Measurements from ENCODE around the gene LCN10. TPM values are rescaled to one million over a fixed set of nuclear protein-coding genes. Genes with fewer than 3 reads are reported as not detected.

Gene LCN10
- total and polyA plus RNA-seq, 2 of the 13 experiments (the other 11 are each of a cell fraction or from before 2014, with no cell fraction given) = 0.53 to 0.61 TPM

DNA sequence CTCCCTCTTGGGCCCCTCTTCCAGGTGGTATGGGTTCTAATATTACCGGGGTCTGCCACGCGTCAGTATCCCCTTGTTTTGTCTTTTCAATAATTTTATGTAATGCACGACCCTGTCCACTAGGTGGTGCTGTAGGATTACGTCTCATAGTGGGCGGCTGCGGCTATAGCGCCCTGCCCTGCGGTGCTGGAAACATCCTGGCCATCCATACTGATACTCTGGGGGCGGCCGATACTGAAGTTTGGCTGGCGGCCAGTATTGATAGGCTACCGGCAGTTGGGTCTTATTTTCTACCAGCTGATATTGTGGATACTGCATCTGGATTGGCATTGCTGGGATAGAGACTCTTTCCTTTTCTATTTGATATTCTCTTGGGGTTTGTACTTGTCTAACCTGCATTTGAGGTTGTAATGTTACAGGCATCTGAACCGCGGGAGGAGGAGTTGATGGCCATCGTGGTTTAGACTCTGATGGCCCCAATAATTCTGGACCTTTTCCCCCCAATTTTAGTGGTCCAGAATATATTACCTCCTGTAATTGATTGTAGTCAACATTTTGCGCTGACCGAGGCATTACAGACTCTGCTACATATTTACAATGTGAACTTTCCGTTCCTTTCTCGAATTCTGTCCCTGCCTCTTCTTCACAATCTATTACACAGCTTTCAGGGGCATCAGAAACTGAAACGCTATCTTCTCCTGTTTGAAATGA, 45.1 kb upstream of the LCN10 start (continued):
- TF ChIP-seq, protein P1, sequence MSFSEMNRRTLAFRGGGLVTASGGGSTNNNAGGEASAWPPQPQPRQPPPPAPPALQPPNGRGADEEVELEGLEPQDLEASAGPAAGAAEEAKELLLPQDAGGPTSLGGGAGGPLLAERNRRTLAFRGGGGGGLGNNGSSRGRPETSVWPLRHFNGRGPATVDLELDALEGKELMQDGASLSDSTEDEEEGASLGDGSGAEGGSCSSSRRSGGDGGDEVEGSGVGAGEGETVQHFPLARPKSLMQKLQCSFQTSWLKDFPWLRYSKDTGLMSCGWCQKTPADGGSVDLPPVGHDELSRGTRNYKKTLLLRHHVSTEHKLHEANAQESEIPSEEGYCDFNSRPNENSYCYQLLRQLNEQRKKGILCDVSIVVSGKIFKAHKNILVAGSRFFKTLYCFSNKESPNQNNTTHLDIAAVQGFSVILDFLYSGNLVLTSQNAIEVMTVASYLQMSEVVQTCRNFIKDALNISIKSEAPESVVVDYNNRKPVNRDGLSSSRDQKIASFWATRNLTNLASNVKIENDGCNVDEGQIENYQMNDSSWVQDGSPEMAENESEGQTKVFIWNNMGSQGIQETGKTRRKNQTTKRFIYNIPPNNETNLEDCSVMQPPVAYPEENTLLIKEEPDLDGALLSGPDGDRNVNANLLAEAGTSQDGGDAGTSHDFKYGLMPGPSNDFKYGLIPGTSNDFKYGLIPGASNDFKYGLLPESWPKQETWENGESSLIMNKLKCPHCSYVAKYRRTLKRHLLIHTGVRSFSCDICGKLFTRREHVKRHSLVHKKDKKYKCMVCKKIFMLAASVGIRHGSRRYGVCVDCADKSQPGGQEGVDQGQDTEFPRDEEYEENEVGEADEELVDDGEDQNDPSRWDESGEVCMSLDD (CRISPR knock-in tag; IDR thresholded peaks at IDR 0.05; ENCODE audit: borderline replicate concordance) = no peak
- TF ChIP-seq ARNTL (CRISPR knock-in tag; IDR thresholded peaks at IDR 0.05) (no peak), FOXJ3 (CRISPR knock-in tag; IDR thresholded peaks at IDR 0.05; ENCODE audit: borderline replicate concordance) (no peak), ELF3 (CRISPR knock-in tag; IDR thresholded peaks at IDR 0.05) (no peak), ZNF12 (CRISPR knock-in tag; IDR thresholded peaks at IDR 0.05) (no peak), ZNF484 (CRISPR knock-in tag; IDR thresholded peaks at IDR 0.05; ENCODE audit: borderline replicate concordance, low read depth) (no peak), ISX (CRISPR knock-in tag; conservative IDR thresholded peaks at IDR 0.05) (no peak), U2AF2 (IDR thresholded peaks at IDR 0.05; ENCODE audit: low read depth, low read length) (no peak), ZNF224 (CRISPR knock-in tag; IDR thresholded peaks at IDR 0.05) (no peak), FOXK1 (CRISPR knock-in tag; IDR thresholded peaks at IDR 0.05; ENCODE audit: borderline replicate concordance, low read depth) (no peak; the same call in 1 of the 2 replicates), TMF1 (CRISPR knock-in tag; IDR thresholded peaks at IDR 0.05; ENCODE audit: low read depth) (no peak), ZNF780A (CRISPR knock-in tag; IDR thresholded peaks at IDR 0.05) (no peak), ZNF205 (CRISPR knock-in tag; IDR thresholded peaks at IDR 0.05) (no peak), ZNF30 (CRISPR knock-in tag; IDR thresholded peaks at IDR 0.05) (no peak), HOXA9 (CRISPR knock-in tag; IDR thresholded peaks at IDR 0.05; ENCODE audit: borderline replicate concordance) (no peak), ZFX (CRISPR knock-in tag; IDR thresholded peaks at IDR 0.05; ENCODE audit: low read depth) (peak; percentile 18; the same call in 1 of the 2 replicates), HNRNPLL (IDR thresholded peaks at IDR 0.05; ENCODE audit: low read depth, low read length, poor library complexity, severe bottlenecking) (peak; percentile 24)
- TF ChIP-seq, protein P2, sequence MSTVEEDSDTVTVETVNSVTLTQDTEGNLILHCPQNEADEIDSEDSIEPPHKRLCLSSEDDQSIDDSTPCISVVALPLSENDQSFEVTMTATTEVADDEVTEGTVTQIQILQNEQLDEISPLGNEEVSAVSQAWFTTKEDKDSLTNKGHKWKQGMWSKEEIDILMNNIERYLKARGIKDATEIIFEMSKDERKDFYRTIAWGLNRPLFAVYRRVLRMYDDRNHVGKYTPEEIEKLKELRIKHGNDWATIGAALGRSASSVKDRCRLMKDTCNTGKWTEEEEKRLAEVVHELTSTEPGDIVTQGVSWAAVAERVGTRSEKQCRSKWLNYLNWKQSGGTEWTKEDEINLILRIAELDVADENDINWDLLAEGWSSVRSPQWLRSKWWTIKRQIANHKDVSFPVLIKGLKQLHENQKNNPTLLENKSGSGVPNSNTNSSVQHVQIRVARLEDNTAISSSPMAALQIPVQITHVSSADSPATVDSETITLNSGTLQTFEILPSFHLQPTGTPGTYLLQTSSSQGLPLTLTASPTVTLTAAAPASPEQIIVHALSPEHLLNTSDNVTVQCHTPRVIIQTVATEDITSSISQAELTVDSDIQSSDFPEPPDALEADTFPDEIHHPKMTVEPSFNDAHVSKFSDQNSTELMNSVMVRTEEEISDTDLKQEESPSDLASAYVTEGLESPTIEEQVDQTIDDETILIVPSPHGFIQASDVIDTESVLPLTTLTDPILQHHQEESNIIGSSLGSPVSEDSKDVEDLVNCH (CRISPR knock-in tag; IDR thresholded peaks at IDR 0.05) = no peak
- TF ChIP-seq, protein P3, sequence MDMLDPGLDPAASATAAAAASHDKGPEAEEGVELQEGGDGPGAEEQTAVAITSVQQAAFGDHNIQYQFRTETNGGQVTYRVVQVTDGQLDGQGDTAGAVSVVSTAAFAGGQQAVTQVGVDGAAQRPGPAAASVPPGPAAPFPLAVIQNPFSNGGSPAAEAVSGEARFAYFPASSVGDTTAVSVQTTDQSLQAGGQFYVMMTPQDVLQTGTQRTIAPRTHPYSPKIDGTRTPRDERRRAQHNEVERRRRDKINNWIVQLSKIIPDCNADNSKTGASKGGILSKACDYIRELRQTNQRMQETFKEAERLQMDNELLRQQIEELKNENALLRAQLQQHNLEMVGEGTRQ (IDR thresholded peaks at IDR 0.05; ENCODE audit: low read depth, low read length) = no peak
- TF ChIP-seq, protein P3 (CRISPR knock-in tag; IDR thresholded peaks at IDR 0.05; ENCODE audit: borderline replicate concordance) = no peak
